GM21576 (cell line): Measurements from ENCODE around the gene RPN1.
"Not testable (repeated sequence)": the region's sequence is repeated elsewhere in the genome, so short reads cannot be mapped to it uniquely, and the experiment has no call there.

Experiments used
- ATAC-seq: cut with Tn5 transposase; IDR thresholded peaks from one replicate; pipeline ENCODE4 v1.9.1; 2021; ENCODE audit warnings: mild to moderate bottlenecking, moderate library complexity; ENCODE audit not compliant: unreplicated experiment

Gene RPN1

GRCh38 chr3:128613083-128613829 lies 37.4 kb downstream of the RPN1 start:
- ATAC-seq = no peak

- ATAC-seq = no peak
Measured at GRCh38 chr3:128610451-128611070, 40.1 kb downstream of the RPN1 start.

- ATAC-seq = no peak
Measured at GRCh38 chr3:128609294-128609693, 41.3 kb downstream of the RPN1 start.

GRCh38 chr3:128607710-128608048 lies 42.9 kb downstream of the RPN1 start:
- no peak for ATAC-seq

- no peak for ATAC-seq
Measured at GRCh38 chr3:128606094-128606493, 44.5 kb downstream of the RPN1 start.

- no peak for ATAC-seq
Measured at GRCh38 chr3:128605091-128606046, 45.2 kb downstream of the RPN1 start.

GRCh38 chr3:128603811-128604775 lies 46.5 kb downstream of the RPN1 start:
- no peak for ATAC-seq

GRCh38 chr3:128603313-128603712 lies 47.3 kb downstream of the RPN1 start:
- ATAC-seq = no peak

- ATAC-seq = no peak
Measured at GRCh38 chr3:128598884-128599664, 51.5 kb downstream of the RPN1 start.

GRCh38 chr3:128597900-128598299 lies 52.7 kb downstream of the RPN1 start:
- ATAC-seq = no peak

- no peak for ATAC-seq
Measured at GRCh38 chr3:128592864-128593263, 57.8 kb downstream of the RPN1 start.

GRCh38 chr3:128591738-128592426 lies 58.7 kb downstream of the RPN1 start:
- ATAC-seq = no peak

- no peak for ATAC-seq
Measured at GRCh38 chr3:128590948-128591347, 59.7 kb downstream of the RPN1 start.

GRCh38 chr3:128589985-128590384 lies 60.6 kb downstream of the RPN1 start:
- ATAC-seq = not testable (repeated sequence)

GRCh38 chr3:128588147-128588546 lies 62.5 kb downstream of the RPN1 start:
- ATAC-seq = no peak

- ATAC-seq = no peak
Measured at GRCh38 chr3:128587391-128587790, 63.2 kb downstream of the RPN1 start.

GRCh38 chr3:128586932-128587331 lies 63.7 kb downstream of the RPN1 start:
- ATAC-seq = not testable (repeated sequence)

GRCh38 chr3:128586391-128586790 lies 64.2 kb downstream of the RPN1 start:
- ATAC-seq = not testable (repeated sequence)

- ATAC-seq = no peak
Measured at GRCh38 chr3:128585974-128586373, 64.6 kb downstream of the RPN1 start.
